Kidney (tissue), 14 donors: ENCODE results near the gene RNASE2. TPM values are rescaled to one million over a fixed set of nuclear protein-coding genes. Genes with fewer than 3 reads are reported as not detected.

Experiments
- DNase-seq, 5 donors: peaks; one replicate each; pipeline ENCODE4 v3.0.0-alpha.2; 2013 to 2020
- FAIRE-seq: peaks from 2 replicates; lab custom pipeline; 2012; peaks lifted over from hg19 to GRCh38; lab: Jason Lieb, UNC
- H3K27ac ChIP-seq, 2 donors: one replicate each; pipeline ENCODE4 v1.7.0; 2013; ENCODE audit warnings: low read depth in 2 of 2, low read length in 2 of 2, inconsistent platforms in 1 of 2
- H3K27me3 ChIP-seq: one replicate; pipeline ENCODE4 v1.7.1; 2013; ENCODE audit warnings: low read length, inconsistent platforms; ENCODE audit not compliant: control insufficient read depth, insufficient read depth
- H3K36me3 ChIP-seq, 3 donors: one replicate each; pipeline versions ENCODE4 v1.7.0 to v1.7.1; 2013; ENCODE audit warnings: low read length in 3 of 3, control low read depth in 1 of 3, inconsistent platforms in 1 of 3; ENCODE audit not compliant: insufficient read depth in 3 of 3, control insufficient read depth in 2 of 3
- H3K4me1 ChIP-seq, 3 donors: one replicate each; pipeline versions ENCODE4 v1.7.0 to v1.7.1; 2013; ENCODE audit warnings: low read length in 3 of 3, inconsistent platforms in 1 of 3, low read depth in 1 of 3; ENCODE audit not compliant: control insufficient read depth in 2 of 3, insufficient read depth in 2 of 3
- H3K4me3 ChIP-seq, 3 donors: one replicate each; pipeline versions ENCODE4 v1.7.0 to v1.8.1; 2013; ENCODE audit warnings: low read length in 3 of 3, control low read depth in 1 of 3, inconsistent platforms in 1 of 3
- H3K9ac ChIP-seq, 3 donors: one replicate each; pipeline versions ENCODE4 v1.7.0 to v1.7.1; 2013; ENCODE audit warnings: low read length in 3 of 3, control low read depth in 1 of 3, inconsistent platforms in 1 of 3
- H3K9me3 ChIP-seq, 3 donors: one replicate each; pipeline versions ENCODE4 v1.7.0 to v1.7.1; 2013; ENCODE audit warnings: low read length in 3 of 3, control low read depth in 1 of 3, inconsistent platforms in 1 of 3; ENCODE audit not compliant: control insufficient read depth in 2 of 3, insufficient read depth in 1 of 3
- intact Hi-C: fragments of 100-400 bp; cut with DNase I; formaldehyde crosslinking; loops from one replicate; pipeline ENCODE4 v1.11.1; 2022
- polyA plus RNA-seq: library from polyadenylated mRNA; stranded (reverse); fragments of 350-450 nt; fragmentation: Illumina TruSeq; extraction: RNeasy Lipid Tissue Mini Kit (QIAGEN cat#74804); gene quantifications from one replicate; pipeline ENCODE4 v1.2.3, GENCODE V29; 2014; ENCODE audit warnings: low read depth, low replicate concordance; ENCODE audit not compliant: insufficient read depth
- total RNA-seq: library from RNA; stranded (reverse); fragmentation: NEBNext Ultra II Directional; extraction: Animal tissue kit (Norgen Biotek cat#: 25700); gene quantifications from one replicate; pipeline ENCODE4 v1.2.1, GENCODE V29; 2021
- TF ChIP-seq, protein P1 (sequence below): IDR thresholded peaks from 3 replicates; pipeline ENCODE4 v1.5.1; 2012; ENCODE audit warnings: mild to moderate bottlenecking, moderate library complexity, borderline replicate concordance; ENCODE audit not compliant: insufficient read depth; ENCODE audit errors: extremely low read depth
- donor health status: control.
- donor health status: control.
- donor health status: control.
- donor health status: control.
- donor health status: control.
- donor health status: DM: yes; HTN: yes; CAD: no.
- donor health status: Normal renal cell carcinoma (clear cell type).

The RNASE2 gene
- total and polyA plus RNA-seq, 2 donors from 2014 or later: 2.4 to 4.3 TPM

DNA sequence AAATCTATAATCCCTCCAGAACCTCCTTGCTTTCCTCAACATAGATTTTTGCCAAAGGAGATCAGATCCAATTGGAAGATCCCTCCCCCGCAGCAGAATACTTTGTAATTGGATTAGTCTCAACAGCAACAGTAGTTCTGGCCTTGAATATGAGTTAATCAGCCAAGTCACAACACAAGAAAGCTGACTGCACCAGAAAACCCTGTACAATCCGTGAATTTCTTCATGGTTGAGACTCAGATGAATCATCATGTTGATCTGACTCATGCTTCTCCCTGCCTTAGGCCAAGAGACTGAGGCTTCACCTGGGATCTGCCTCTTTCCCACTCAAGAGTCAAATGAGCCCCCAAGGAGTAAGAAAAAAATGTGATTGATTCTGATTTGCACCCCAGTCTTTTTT lies 31.5 kb downstream of the RNASE2 start:
- Histone ChIP-seq H3K27ac (no peak overlapping the region), H3K4me3 (no peak overlapping the region), H3K9ac (no peak overlapping the region), H3K4me1 (peaks cover 6 to 16% (median 13%) of the 10 kb centered on the region in 3 donors), H3K27me3 (no peaks in the 10 kb centered on the region), H3K36me3 (no peaks in the 10 kb centered on the region), H3K9me3 (no peaks in the 10 kb centered on the region)
- TF ChIP-seq, protein P1, sequence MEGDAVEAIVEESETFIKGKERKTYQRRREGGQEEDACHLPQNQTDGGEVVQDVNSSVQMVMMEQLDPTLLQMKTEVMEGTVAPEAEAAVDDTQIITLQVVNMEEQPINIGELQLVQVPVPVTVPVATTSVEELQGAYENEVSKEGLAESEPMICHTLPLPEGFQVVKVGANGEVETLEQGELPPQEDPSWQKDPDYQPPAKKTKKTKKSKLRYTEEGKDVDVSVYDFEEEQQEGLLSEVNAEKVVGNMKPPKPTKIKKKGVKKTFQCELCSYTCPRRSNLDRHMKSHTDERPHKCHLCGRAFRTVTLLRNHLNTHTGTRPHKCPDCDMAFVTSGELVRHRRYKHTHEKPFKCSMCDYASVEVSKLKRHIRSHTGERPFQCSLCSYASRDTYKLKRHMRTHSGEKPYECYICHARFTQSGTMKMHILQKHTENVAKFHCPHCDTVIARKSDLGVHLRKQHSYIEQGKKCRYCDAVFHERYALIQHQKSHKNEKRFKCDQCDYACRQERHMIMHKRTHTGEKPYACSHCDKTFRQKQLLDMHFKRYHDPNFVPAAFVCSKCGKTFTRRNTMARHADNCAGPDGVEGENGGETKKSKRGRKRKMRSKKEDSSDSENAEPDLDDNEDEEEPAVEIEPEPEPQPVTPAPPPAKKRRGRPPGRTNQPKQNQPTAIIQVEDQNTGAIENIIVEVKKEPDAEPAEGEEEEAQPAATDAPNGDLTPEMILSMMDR: no peak
- FAIRE-seq (no peak), DNase-seq (no peak)
- intact Hi-C loops: no loop called here

- Histone ChIP-seq H3K9ac (peak overlapping the region; percentile 26 to 63 (median 52)), H3K27ac (peak overlapping the region; percentile 68 to 85), H3K36me3 (peaks cover 9 to 12% (median 10%) of the 10 kb centered on the region in 3 donors), H3K9me3 (no peaks in the 10 kb centered on the region), H3K27me3 (no peaks in the 10 kb centered on the region), H3K4me3 (peak overlapping the region; percentile 64 to 93 (median 66)), H3K4me1 (peaks cover 6 to 14% (median 13%) of the 10 kb centered on the region in 3 donors)
- DNase-seq (peak in 2 of 5 donors; percentile 14 to 53), FAIRE-seq (no peak)
- TF ChIP-seq, protein P1: no peak
- intact Hi-C loops: no loop called here
Observed at GRCh38 chr14:20988717-20989470, 33.6 kb downstream of the RNASE2 start.

DNA sequence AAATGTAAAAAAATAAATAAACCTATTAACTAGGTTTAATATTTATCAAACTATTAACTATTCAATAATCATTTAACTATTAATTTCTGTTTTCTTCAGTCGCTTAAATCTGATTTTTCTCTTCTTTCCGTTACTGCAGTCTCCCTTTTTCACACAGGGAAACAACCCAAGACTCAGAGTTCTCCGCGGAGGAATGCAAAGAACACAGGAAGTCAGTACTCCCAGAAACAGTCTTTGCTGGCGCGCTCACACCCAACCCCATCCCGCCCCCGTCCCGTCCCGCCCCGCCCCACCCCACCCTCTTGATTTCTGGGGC lies 34.1 kb downstream of the RNASE2 start:
- TF ChIP-seq, protein P1: no peak
- H3K27me3 ChIP-seq: no peaks in the 10 kb centered on the region
- no peak for DNase-seq
- intact Hi-C loops: no loop called here
- no peaks in the 10 kb centered on the region for H3K9me3 ChIP-seq
- peaks cover 11 to 17% (median 11%) of the 10 kb centered on the region in 3 donors for H3K36me3 ChIP-seq
- H3K27ac ChIP-seq: peak overlapping the region; percentile 20 to 85
- FAIRE-seq: no peak
- H3K4me3 ChIP-seq: peak overlapping the region; percentile 64 to 93 (median 66)
- H3K4me1 ChIP-seq: peaks cover 6 to 14% (median 13%) of the 10 kb centered on the region in 3 donors
- H3K9ac ChIP-seq: peak overlapping the region in 2 of 3 donors; percentile 26 to 63
